Pancreas (tissue), 10 donors: Measurements from ENCODE around the gene ELP4. TPM values are rescaled to one million over a fixed set of nuclear protein-coding genes. Genes with fewer than 3 reads are reported as not detected.
"Not testable (repeated sequence)": the region's sequence is repeated elsewhere in the genome, so short reads cannot be mapped to it uniquely, and the experiment has no call there.

Experiments
- ATAC-seq, 4 donors: fragments of 200-7000 bp; cut with Tn5 transposase; one replicate each; pipeline versions ENCODE4 v1.8.0 to v1.9.1; 2020; ENCODE audit warnings: mild to moderate bottlenecking in 4 of 4, moderate library complexity in 4 of 4
- DNase-seq, 6 donors: peaks; one replicate each; pipeline ENCODE4 v3.0.0-alpha.2; 2020
- FAIRE-seq: peaks from 2 replicates; lab custom pipeline; 2012; peaks lifted over from hg19 to GRCh38; lab: Jason Lieb, UNC
- H3K27ac ChIP-seq, 4 donors: fragments of 200-600 bp; sonication (generic); 1 replicate in 3 of 4; 2 replicates in 1 of 4; pipeline versions ENCODE4 v1.5.0 to v1.8.0; 2020
- H3K27me3 ChIP-seq, 4 donors: fragments of 200-600 bp; one replicate each; pipeline ENCODE4 v1.8.0; 2021
- H3K36me3 ChIP-seq, 3 donors: fragments of 200-600 bp; sonication (generic) in 1 of 3; one replicate each; pipeline versions ENCODE4 v1.5.0 to v1.8.0; 2020 to 2021
- H3K4me1 ChIP-seq, 3 donors: fragments of 200-600 bp; one replicate each; pipeline ENCODE4 v1.8.0; 2021
- H3K4me3 ChIP-seq, 4 donors: fragments of 200-600 bp; sonication (generic) in 2 of 4; one replicate each; pipeline versions ENCODE4 v1.5.0 to v1.8.0; 2020 to 2021
- H3K9me3 ChIP-seq, 4 donors: fragments of 200-600 bp; one replicate each; pipeline ENCODE4 v1.8.0; 2021
- CTCF ChIP-seq, 4 donors: fragments of 200-600 bp; sonication (generic) in 3 of 4; IDR thresholded peaks; one replicate each; pipeline versions ENCODE4 v1.5.0 to v1.8.0; 2021; ENCODE audit warnings: antibody characterized with exemption in 4 of 4
- WGBS, 2 donors: extraction: QIAGEN DNeasy Blood & Tissue Kit; methylation state at CpG; one replicate each; pipeline ENCODE4 v1.1.7; 2013; 5-methylcytosine and 5-hydroxymethylcytosine counted together
- intact Hi-C, 3 donors: fragments of 100-400 bp; cut with DNase I; formaldehyde crosslinking; loops; one replicate each; pipeline versions ENCODE4 v1.11.1 to v1.14.2; 2022
- polyA plus RNA-seq, 2 donors: library from polyadenylated mRNA; stranded (reverse); fragments of 200-250 nt; gene quantifications; one replicate each; pipeline ENCODE4 v1.2.3, GENCODE V29; 2013
- total RNA-seq, 6 donors: library from RNA; stranded (reverse); fragmentation: NEBNext Ultra II Directional in 4 of 6; extraction: Animal tissue kit (Norgen Biotek cat#: 25700) in 4 of 6; gene quantifications; one replicate each; pipeline versions ENCODE4 v1.2.1 to v1.2.4, GENCODE V29; 2021 to 2023
- donor health status: healthy with polysubstance abuse.
- donor health status: DM: no; HTN: no; CAD: no; lungs with moderate emphysema.
- donor health status: DM: no; HTN: no; CAD: no.
- donor health status: control.
- donor health status: control.
- donor health status: Bipolar disorder and iron deficiency.
- donor health status: DM: yes; HTN: yes; CAD: no.
- donor health status: DM: no; HTN: no; CAD: no.
- donor health status: DM: no; HTN: no; CAD: no.
- donor health status: DM: yes; HTN: yes; CAD: no.

The ELP4 gene
- total and polyA plus RNA-seq, 8 donors, result 8.7 to 13.2 (median 9.9) TPM

- Histone ChIP-seq H3K9me3 (no peaks in the 10 kb centered on the region), H3K4me3 (no peak overlapping the region), H3K27me3 (no peaks in the 10 kb centered on the region), H3K36me3 (no peaks in the 10 kb centered on the region), H3K4me1 (peaks cover 0 to 12% (median 11%) of the 10 kb centered on the region in 3 donors), H3K27ac (no peak overlapping the region)
- no peak for TF ChIP-seq CTCF (IDR thresholded peaks at IDR 0.05)
- intact Hi-C loops, result no loop called here
- no peak for FAIRE-seq
- ATAC-seq, result no peak
- 97 to 100% methylated on average over 1 of the region's 1 CpG for WGBS, 2 donors
- no peak for DNase-seq
Measured at GRCh38 chr11:31560842-31561476, 51.4 kb downstream of the ELP4 start.

GRCh38 chr11:31564517-31564916 is 55.0 kb downstream of the ELP4 start:
- DNase-seq, H3K27ac ChIP-seq, H3K4me3 ChIP-seq, H3K9me3 ChIP-seq, H3K36me3 ChIP-seq, H3K27me3 ChIP-seq, ATAC-seq, intact Hi-C loops, FAIRE-seq, H3K4me1 ChIP-seq: not testable (repeated sequence)
- WGBS, 2 donors, result 95 to 97% methylated on average over 4 of the region's 4 CpGs

- WGBS, 2 donors, result 89 to 92% methylated on average over 4 of the region's 4 CpGs
- not testable (repeated sequence) for H3K4me1 ChIP-seq
Measured at GRCh38 chr11:31574133-31574532, 64.6 kb downstream of the ELP4 start.

GRCh38 chr11:31575764-31576163 is 66.2 kb downstream of the ELP4 start:
- DNase-seq, H3K27ac ChIP-seq, H3K9me3 ChIP-seq, intact Hi-C loops, ATAC-seq, H3K27me3 ChIP-seq, H3K4me3 ChIP-seq, H3K36me3 ChIP-seq, FAIRE-seq, H3K4me1 ChIP-seq: not testable (repeated sequence)
- WGBS, 2 donors, result 95 to 99% methylated on average over 3 of the region's 3 CpGs

More at GRCh38 chr11:31574133-31574532, 64.6 kb downstream of the ELP4 start:
- H3K36me3 ChIP-seq, H3K27me3 ChIP-seq, H3K9me3 ChIP-seq, ATAC-seq, FAIRE-seq, DNase-seq, H3K27ac ChIP-seq, H3K4me3 ChIP-seq, intact Hi-C loops: not testable (repeated sequence)

GRCh38 chr11:31579412-31579811 is 69.8 kb downstream of the ELP4 start:
- H3K36me3 ChIP-seq, H3K27ac ChIP-seq, H3K9me3 ChIP-seq, H3K4me3 ChIP-seq, H3K4me1 ChIP-seq, intact Hi-C loops, DNase-seq, FAIRE-seq, ATAC-seq, H3K27me3 ChIP-seq: not testable (repeated sequence)
- WGBS, 2 donors, result 96 to 98% methylated on average over 3 of the region's 3 CpGs

- intact Hi-C loops, result no loop called here
- no peaks in the 10 kb centered on the region for H3K4me1 ChIP-seq
- no peak overlapping the region for H3K4me3 ChIP-seq
- ATAC-seq (no peak), DNase-seq (no peak), FAIRE-seq (no peak)
- 90 to 96% methylated on average over 1 of the region's 1 CpG for WGBS, 2 donors
- H3K27me3 ChIP-seq, result no peaks in the 10 kb centered on the region
- H3K36me3 ChIP-seq, result no peaks in the 10 kb centered on the region
- H3K27ac ChIP-seq, result no peak overlapping the region
- no peaks in the 10 kb centered on the region for H3K9me3 ChIP-seq
- no peak for TF ChIP-seq CTCF (IDR thresholded peaks at IDR 0.05)
Measured at GRCh38 chr11:31582697-31583096, 73.1 kb downstream of the ELP4 start.

- no peaks in the 10 kb centered on the region for H3K27me3 ChIP-seq
- intact Hi-C loops, result no loop called here
- TF ChIP-seq CTCF (IDR thresholded peaks at IDR 0.05), result no peak
- H3K36me3 ChIP-seq, result no peaks in the 10 kb centered on the region
- no peak for DNase-seq
- no peaks in the 10 kb centered on the region for H3K9me3 ChIP-seq
- WGBS, 2 donors, result 89 to 93% methylated on average over 2 of the region's 2 CpGs
- FAIRE-seq, result no peak
- no peak overlapping the region for H3K4me3 ChIP-seq
- no peak overlapping the region for H3K27ac ChIP-seq
- no peak for ATAC-seq
- H3K4me1 ChIP-seq, result no peaks in the 10 kb centered on the region
Measured at GRCh38 chr11:31598454-31598853, 88.9 kb downstream of the ELP4 start.
